ENCODE data around the gene MUTYH. TPM values are rescaled to one million over a fixed set of nuclear protein-coding genes. Genes with fewer than 3 reads are reported as not detected.
"Not testable (repeated sequence)": the region's sequence is repeated elsewhere in the genome, so short reads cannot be mapped to it uniquely, and the experiment has no call there.

Gene MUTYH
- 11.7 and 16.3 TPM in 2 replicates for total RNA-seq

DNA sequence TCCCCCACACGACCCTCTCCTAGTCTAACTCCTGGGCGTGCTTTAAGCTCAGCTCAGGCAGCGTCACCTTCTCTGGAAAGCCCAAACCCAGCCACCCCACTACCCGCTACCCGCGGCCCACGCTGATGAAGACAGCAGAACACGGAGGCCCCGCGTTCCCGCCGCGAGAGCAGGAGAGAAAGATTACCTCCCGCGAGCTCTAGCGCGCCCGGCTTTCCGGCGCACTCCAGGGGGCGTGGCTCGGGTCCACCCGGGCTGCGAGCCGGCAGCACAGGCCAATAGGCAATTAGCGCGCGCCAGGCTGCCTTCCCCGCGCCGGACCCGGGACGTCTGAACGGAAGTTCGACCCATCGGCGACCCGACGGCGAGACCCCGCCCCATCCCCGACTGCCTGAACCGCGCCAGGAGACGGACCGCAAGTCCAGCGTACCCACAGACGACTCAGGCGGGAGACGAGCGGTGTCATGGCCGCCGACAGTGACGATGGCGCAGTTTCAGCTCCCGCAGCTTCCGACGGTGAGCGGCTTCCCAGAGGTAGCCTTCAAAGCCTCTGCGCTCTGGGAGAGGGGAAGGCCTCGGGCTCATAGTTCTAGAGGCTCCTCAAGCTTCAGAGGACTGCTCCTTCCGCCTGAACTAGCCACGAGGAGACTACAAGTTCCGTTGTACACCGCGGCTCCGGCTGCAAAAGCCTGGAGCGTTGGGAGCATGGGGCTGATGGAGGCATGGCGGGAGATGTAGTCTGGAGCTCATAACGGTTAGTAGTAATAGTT lies at the start of gene MUTYH, which contains the start of gene TOE1:
MUTYH (minus strand) TSS at position 652 of the 770 bp plus-strand sequence. CDS start 5,935 bp downstream, outside the sequence.
TOE1 (plus strand) TSS at position 382 of the 770 bp plus-strand sequence; CDS start at position 465, 83 bp downstream.
- DNase-seq (ENCODE audit: low read depth, low spot score), result peak; percentile 75

DNA sequence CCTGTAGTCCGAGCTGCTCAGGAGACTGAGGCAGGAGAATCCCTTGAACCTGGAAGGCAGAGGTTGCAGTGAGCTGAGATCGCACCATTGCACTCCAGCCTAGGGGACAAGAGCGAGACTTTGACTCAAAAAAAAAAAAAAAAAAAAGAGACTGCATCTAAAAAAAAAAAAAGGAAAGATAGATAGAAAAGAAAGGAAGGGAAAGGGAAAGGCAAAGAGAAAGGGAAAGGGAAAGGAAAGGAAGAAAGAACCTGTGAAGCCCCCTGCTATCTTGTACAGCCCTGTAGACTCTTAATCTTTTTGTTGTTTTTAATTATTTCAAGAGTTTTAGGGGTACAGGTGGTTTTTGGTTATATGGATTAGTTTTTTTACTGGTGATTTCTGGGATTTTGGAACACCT lies 46.0 kb upstream of the MUTYH start:
- DNase-seq (ENCODE audit: low read depth, low spot score), result no peak

DNA sequence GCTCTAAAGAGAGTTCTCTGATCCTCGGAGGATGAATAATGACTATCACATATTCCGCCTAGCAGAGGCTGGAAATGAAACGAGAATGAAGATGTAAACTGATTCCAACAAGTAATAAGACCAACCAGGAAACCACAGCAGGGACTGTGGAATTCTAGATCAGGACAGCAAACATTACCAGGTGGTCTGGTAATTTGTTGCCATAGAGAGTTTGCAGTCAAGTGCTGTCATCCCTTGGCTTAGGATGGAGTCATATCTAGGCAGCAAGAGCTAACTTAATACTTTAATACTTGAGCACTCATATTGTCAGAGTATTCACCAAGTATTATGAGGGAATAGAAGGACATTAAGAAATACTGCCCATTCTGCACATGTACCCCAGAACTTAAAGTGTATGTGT lies 45.1 kb upstream of the MUTYH start:
- DNase-seq (ENCODE audit: low read depth, low spot score), result no peak

DNA sequence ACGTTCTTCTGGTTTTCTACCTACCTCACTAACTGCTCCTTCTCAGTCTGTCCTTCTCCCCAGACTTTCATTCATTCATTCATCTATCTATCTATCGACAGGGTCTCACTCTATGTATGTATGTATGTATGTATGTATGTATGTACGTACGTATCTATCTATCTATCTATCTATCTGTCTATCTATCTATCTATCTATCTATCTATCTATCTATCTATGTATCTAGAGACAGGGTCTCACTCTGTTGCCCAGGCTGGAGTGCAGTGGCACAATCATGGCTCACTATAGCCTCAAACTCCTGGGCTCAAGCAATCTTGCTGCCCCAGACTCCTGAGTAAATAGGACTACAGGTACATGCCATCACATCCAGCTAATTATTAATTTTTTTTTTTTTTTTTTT lies 44.0 kb upstream of the MUTYH start:
- DNase-seq (ENCODE audit: low read depth, low spot score), result not testable (repeated sequence)

DNA sequence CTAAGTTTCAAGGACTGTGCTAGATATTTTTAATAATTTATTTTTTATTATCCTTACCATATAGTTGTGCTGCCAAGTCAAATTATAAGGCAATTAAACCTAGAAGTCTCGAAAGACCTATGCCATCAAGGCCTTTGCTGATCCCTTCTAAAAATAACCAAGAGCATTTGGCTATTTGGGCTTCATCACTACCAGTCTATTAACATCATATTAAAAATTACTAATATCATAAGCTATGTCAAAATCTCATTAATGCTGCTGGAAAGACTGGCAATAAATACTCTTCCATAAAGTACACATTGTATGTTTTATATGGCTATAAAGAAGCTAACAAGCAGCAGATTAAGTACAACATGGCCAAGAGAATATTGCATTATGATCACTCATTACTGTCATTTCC lies 43.0 kb upstream of the MUTYH start:
- DNase-seq (ENCODE audit: low read depth, low spot score), result no peak

DNA sequence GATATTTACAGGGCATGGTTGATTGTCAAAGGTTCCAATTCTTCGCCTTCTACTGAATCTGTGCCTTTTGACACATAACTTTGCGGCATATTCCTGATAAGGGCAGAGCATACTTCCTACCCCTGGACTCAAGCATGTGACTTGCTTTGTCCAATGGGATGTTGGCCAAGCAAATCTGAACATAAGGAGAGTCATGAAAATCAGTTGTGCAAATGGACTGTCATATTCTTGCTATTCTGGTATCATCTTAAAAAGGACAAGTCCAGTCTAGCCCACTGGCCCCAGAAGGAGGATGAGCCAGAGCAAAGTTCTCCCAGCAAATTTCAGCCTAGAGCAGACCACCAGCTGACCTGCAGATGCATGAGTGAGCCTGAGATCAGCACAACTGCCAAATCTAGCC lies 41.0 kb upstream of the MUTYH start:
- no peak for DNase-seq (ENCODE audit: low read depth, low spot score)

DNA sequence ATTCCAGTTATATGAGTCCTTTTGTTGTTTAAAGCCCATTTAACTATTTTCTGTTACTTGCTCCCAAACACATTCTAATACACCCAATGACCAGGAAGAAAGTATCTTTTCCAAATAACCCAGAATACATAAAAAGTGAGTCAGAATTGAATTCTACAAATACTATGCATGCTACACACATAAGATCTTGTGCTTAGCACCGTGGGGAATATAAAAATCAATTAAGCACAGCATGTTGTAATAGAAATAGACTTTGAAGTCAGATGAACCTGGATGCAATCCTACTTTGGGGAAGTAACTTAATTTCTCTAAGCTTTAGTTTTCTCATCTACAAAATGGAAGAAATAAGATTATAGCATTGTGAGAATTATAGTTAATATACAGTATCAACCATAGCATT lies 40.5 kb upstream of the MUTYH start:
- no peak for DNase-seq (ENCODE audit: low read depth, low spot score)

DNA sequence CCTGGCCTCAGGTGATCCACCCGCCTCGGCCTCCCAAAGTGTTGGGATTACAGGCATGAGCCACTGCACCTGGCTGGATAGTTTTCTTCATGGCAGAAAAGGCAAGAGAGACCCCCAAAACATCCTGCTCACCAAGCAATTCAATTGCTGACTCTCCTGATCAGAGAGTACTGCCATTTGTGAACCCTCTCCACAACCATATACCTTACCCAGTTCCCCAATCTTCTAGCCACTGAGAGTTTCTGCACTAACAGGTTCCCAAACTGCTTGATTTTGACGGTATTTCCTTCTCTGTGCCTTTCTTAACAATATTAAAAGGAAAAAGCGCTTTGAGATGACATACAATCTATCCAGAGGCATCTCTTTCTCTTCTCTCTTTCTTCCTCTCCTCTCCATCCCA lies 39.9 kb upstream of the MUTYH start:
- DNase-seq (ENCODE audit: low read depth, low spot score), result no peak

DNA sequence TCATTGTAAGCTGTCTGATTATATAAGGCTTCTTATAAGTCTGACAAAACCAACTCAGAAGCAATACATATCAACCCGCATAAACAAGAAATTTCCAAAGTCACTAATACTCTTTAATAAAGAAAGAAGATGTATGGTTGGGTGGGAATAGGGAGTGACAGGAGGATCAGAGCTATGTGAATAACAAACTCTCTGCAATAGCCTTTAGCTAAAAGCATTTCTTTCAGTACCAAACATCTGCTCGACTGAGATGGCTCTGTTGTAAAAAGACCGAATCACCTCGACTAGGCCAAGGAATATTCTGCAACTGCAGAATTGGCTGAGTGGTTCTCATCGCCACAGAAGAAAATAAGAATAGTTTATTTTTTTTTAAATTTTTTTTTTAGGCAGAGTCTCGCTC lies 39.3 kb upstream of the MUTYH start:
- no peak for DNase-seq (ENCODE audit: low read depth, low spot score)

DNA sequence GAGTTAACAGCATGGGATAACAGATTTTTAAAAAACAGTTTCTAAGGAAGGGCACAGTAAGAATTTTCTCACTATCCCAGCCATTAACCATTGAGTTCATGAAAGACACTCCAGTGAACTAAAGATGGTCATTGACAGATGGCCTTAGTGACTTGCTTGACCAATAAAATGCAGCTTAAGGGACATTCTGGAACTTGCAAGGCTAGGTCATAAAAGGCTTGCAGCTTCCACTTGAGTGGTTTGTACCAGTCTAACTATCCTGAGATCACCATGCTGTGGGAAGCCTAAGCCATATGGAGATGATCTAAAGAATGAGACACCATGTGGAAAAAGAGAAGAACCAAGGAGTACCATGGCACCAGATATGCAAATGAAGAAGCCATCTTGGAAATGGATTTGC lies 37.9 kb upstream of the MUTYH start:
- no peak for DNase-seq (ENCODE audit: low read depth, low spot score)

DNA sequence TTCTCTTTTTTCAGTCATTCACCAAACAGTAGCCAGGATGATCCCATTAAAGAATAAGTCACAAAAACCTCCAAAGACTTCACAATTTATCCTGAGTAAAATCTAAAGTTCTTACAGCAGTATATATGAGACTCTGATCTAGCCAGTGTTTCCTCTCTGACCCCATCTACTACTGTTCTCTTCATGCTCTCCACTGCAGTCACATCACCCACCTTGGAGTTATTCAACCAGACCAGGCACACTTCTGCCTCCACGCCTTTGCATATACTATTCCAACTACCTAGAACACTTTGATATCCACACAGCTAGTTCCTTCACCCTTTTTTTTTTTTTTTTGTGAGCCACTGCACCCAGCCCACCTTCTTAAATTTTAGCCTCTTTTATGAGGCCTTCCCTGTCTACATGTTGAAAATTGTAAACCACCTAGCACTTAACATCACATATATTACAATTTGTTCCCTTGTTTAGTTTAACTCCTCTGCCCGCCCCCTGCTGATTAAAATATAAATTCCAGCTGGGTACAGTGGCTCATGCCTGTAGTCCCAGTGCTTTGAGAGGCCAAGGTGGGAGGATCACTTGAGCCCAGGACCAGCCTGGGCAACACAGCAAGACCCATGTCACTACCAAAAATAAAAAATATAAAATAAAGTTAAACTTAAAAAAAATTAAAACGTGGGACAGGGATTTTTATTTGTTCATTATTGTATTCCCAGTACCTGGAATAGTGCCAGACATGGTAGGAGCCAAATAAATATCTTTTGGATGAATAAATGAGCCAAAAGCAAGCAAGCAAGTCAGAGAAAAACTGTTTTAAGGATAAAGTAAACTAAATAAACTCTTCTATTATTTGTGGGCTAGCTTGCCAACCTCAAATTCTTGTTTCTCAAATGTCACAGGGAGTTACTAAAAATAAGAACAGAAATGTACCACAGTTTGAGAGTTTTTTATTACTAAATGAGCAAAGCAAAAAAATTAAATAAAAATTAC lies 35.2 kb upstream of the MUTYH start:
- DNase-seq (ENCODE audit: low read depth, low spot score), result no peak

DNA sequence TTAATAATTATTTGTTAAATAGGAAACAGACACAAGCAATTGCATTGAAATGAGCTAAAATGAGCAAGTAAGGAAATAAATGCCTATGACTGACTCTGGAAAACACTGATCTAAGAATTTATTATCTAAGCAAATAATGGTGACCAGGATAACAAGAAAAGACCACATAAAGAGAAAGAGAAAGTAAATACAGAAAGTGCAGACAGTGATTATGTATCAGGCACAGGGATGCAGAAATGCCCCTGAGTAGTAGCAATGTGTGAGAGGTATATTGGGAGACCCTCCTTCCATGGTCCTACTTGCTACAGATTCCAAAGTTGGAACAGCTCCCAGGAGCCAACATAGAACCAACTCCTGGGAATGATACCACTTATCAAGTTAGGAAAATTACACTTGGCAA lies 33.3 kb upstream of the MUTYH start:
- no peak for DNase-seq (ENCODE audit: low read depth, low spot score)

DNA sequence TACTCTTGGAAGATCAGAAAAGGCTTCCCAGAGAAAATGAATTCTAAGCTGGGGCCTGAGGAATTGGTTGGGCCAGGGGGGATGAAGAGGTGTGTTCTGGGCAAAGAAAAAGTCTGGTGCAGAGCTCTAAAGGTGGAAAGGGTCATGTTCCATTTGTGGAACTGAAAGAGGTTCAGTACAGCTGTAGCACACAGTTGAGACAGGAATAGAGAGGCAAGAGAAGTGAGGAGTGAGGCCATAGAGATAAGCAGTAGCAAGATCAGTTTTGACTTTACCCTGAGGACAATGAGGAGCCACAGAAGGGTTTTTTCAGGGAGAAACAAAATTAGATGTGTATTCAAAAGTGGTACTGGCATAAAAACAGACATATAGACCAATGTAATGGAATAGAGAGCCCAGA lies 30.3 kb upstream of the MUTYH start:
- no peak for DNase-seq (ENCODE audit: low read depth, low spot score)

DNA sequence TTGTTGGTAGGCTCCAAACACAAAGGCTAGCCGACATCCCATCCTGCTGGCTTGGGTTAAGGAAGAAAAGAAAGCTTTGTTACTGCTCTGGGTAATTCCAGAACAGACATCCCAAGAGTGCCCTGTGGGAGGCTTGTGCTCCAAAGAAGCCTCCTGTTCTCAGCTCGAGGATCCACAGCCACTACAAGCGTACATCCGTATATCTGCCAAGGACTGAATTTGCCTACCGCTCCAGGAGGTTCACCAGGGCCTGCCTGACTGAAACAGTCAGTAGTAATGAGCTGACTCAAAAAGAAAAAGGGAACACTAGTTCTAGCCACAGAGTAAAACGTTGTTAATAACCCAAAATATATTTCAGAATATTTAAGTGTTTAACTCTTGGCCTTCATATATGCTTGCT lies 24.8 kb upstream of the MUTYH start:
- no peak for DNase-seq (ENCODE audit: low read depth, low spot score)

DNA sequence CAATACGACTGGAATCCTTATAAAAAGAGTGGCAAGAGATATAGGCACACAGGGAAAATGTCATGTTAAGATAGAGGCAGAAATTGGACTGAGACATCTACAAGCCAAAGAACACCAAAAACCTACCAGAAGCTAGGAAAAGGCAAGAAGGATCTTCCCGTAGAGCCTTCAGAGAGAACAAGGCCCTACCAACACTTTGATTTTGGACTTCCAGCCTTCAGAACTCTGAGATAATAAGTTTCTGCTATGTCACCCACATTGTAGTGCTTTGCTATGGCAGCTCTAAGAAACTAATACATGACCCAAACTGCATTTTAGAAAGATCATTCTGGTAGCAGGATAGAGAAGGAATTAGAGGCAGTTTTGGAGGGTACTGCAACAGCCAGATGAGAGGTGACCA lies 24.1 kb upstream of the MUTYH start:
- no peak for DNase-seq (ENCODE audit: low read depth, low spot score)

DNA sequence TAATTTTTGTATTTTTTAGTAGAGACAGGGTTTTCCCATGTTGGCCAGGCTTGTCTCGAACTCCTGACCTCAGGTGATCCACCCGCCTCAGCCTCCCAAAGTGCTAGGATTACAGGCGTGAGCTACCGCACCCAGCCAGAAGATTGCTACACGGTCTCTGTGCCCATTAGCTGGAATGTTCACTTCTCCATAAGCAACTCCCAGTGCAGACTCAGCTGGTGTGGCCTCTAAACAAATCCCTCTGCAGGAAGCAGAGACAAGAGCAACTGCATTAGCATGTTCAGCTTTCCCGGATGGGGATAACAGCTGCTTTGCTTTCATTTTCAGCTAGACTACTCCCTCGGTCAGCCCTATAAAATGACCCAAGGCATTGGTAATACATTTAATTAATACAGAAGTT lies 20.7 kb upstream of the MUTYH start:
- DNase-seq (ENCODE audit: low read depth, low spot score), result not testable (repeated sequence)

DNA sequence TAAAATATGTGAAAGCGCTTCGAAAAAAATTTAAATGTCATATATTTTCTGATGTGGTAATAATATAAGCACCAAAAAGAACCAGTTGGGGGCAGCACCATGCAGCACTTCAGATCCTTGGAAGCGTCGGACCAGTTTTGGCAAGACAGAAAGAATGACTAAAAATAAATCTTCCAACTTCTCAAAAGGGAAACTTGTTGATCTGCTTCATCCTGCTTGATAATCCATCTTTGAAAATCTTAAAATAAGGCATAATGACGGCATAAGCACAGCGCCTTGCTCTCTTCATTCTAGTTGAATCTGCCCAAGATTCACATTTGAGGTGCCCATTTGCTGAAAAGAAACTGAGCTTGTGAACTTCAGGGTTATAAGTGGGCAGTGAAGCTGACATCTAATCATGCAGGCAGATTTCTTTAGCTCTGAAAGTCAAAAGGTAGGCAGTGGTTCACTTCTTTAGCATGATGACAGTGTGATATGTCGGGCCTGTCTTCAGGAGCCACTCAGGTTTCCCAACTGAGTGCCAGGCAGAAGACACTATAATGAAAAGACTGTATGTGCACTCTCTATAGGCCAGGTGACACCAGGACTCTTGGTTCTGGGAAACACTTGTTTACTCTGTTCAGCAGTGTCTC lies 19.8 kb upstream of the MUTYH start:
- peak; percentile 26 for DNase-seq (ENCODE audit: low read depth, low spot score)

DNA sequence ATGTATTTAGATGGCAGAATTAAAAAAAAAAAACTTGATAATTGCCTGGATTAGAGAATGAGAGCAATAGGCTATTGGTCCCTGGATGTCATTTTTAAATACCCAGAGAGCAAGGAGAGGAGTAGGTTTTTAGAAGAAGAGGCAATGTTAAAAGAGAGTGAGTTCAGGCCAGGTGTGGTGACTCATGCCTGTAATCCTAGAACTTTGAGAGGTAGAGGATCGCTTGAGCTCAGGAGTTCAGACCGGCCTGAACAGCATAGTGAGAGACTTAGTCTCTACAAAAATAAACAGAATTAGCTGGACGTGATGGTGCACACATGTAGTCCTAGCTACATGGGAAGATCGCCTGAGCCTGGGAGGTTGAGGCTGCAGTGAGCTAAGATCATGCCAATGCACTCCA lies 15.9 kb upstream of the MUTYH start:
- DNase-seq (ENCODE audit: low read depth, low spot score), result no peak

DNA sequence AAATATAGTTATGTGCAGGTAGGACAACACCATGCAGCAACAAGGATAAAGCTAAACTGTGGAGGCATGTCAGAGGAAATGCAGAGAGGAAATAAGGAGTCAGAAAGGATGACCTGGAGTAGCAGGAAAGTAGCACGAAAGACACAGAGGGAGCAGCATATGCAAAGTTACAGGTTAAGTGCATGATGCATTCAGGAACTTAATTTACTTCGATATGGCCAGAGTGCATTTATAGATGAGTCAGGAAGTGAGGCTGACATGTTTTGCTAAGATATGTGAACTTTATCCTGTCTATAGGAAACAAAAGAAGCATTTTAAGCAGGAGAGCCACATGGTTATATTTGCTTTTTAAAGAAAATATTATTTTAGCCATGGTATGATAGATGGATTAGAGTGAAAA lies 15.4 kb upstream of the MUTYH start:
- no peak for DNase-seq (ENCODE audit: low read depth, low spot score)

DNA sequence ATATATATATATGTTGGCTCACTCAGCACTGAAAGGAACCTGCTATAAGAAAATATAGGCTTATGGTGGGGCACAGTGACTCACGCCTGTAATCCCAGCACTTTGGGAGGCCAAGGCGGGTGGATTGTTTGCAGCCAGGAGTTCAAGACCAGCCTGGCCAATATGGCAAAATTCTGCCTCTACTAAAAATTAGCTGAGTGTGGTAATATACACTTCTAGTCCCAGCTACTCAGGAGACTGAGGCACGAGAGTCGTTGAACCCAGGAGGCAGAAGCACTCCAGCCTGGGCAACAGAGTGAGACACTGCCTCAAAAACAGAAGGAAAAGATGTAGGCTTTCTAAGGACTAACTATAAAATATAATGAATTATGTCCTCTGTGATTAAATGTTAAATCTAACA lies 14.6 kb upstream of the MUTYH start:
- no peak for DNase-seq (ENCODE audit: low read depth, low spot score)

DNA sequence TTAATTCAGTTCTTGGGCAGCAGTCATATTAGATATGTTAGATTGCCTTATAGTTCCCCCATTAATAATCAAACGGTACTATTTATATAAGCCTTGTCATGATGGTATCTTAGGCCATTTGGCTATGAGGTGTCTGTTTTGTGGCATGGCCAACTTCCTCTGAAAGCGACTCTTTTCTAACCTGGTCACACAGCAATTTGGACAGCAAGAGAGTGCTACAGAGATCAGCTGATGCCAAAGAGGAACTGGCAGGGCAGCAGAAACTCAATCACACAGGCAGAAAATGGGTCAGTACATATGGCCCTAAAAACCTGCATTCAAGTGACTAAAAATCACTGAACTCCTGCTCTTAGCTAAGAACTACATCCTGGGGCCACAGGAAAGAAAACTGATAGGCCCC lies 13.4 kb upstream of the MUTYH start:
- no peak for DNase-seq (ENCODE audit: low read depth, low spot score)

DNA sequence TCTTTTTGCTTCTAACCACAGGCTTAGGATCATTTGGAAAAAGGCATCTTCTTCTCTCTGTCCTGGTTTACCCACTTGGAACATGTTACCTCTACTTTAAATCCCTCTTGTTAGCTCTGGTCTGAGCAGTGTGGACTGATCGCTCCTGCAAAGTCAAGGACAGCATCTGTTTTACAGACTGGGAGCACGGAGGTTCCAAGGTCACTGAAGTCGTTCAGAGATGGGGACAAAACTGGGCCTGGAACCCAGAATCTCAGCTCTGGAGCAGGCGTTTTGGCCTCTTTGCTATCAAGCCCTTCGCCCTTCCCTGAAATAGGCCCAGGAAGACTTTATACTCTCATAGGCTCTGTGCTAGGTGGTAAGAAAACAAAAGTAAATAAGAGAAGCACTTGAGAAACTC lies 11.3 kb upstream of the MUTYH start:
- no peak for DNase-seq (ENCODE audit: low read depth, low spot score)
